Lung (tissue), 12 donors: ENCODE results near the gene MFRP. TPM values are rescaled to one million over a fixed set of nuclear protein-coding genes. Genes with fewer than 3 reads are reported as not detected.
A peak's percentile ranks its signal among the peaks of the same experiment; 100 is the strongest.

ENCODE experiments used
- ATAC-seq: fragments of 200-7000 bp; cut with Tn5 transposase; one replicate; pipeline ENCODE4 v1.9.1; 2020; ENCODE audit warnings: moderate number of reproducible peaks; ENCODE audit not compliant: insufficient read depth, low FRiP score
- DNase-seq, 3 donors: peaks; one replicate each; pipeline ENCODE4 v3.0.0-alpha.2; 2013 to 2017
- H3K27ac ChIP-seq, 2 donors: one replicate each; pipeline ENCODE4 v1.5.1; 2013; ENCODE audit warnings: mild to moderate bottlenecking in 2 of 2, moderate library complexity in 2 of 2, control low read depth in 1 of 2, inconsistent platforms in 1 of 2, low read depth in 1 of 2, low read length in 1 of 2
- H3K27me3 ChIP-seq, 3 donors: one replicate each; pipeline ENCODE4 v1.5.1; 2013; ENCODE audit warnings: low read length in 2 of 3; ENCODE audit not compliant: control insufficient read depth in 3 of 3, insufficient read depth in 3 of 3
- H3K36me3 ChIP-seq, 4 donors: one replicate each; pipeline ENCODE4 v1.5.1; 2013; ENCODE audit warnings: low read length in 4 of 4, mild to moderate bottlenecking in 1 of 4, moderate library complexity in 1 of 4; ENCODE audit not compliant: control insufficient read depth in 4 of 4, insufficient read depth in 4 of 4
- H3K4me1 ChIP-seq, 5 donors: one replicate each; pipeline ENCODE4 v1.5.1; 2013; ENCODE audit warnings: low read length in 5 of 5, mild to moderate bottlenecking in 2 of 5, moderate library complexity in 1 of 5; ENCODE audit not compliant: control insufficient read depth in 5 of 5, insufficient read depth in 5 of 5
- H3K4me3 ChIP-seq: one replicate; pipeline ENCODE4 v1.5.1; 2013; ENCODE audit warnings: mild to moderate bottlenecking, control low read depth, moderate library complexity
- H3K9ac ChIP-seq, 2 donors: one replicate each; pipeline ENCODE4 v1.5.1; 2013; ENCODE audit warnings: low read length in 2 of 2, control low read depth in 1 of 2; ENCODE audit not compliant: insufficient read depth in 1 of 2
- H3K9me3 ChIP-seq, 4 donors: one replicate each; pipeline ENCODE4 v1.5.1; 2013; ENCODE audit warnings: low read length in 3 of 4, mild to moderate bottlenecking in 1 of 4, moderate library complexity in 1 of 4; ENCODE audit not compliant: control insufficient read depth in 4 of 4, insufficient read depth in 3 of 4
- CTCF ChIP-seq: IDR thresholded peaks from 2 replicates; pipeline ENCODE4 v1.5.1; 2012; ENCODE audit warnings: mild to moderate bottlenecking; ENCODE audit errors: control extremely low read depth, extremely low read depth
- WGBS, 2 donors: extraction: QIAGEN DNeasy Blood & Tissue Kit; methylation state at CpG; one replicate each; pipeline ENCODE4 v1.1.7; 2013; 5-methylcytosine and 5-hydroxymethylcytosine counted together
- polyA plus RNA-seq, 2 donors: library from polyadenylated mRNA; stranded (reverse); fragments of 200-250 nt; gene quantifications; one replicate each; pipeline ENCODE4 v1.2.1, GENCODE V29; 2013
- total RNA-seq, 2 donors: library from RNA; depleted of rRNA in 1 of 2; stranded (reverse); fragments of >200 nt in 1 of 2; gene quantifications; one replicate each; pipeline ENCODE4 v1.2.1, GENCODE V29; 2014 to 2021
- donor health status: control.
- donor health status: control.
- donor health status: Bipolar disorder and iron deficiency.
- donor health status: healthy.
- donor health status: DM: yes; HTN: yes; CAD: no.

The MFRP gene
- total and polyA plus RNA-seq, 4 donors: not detected

DNA sequence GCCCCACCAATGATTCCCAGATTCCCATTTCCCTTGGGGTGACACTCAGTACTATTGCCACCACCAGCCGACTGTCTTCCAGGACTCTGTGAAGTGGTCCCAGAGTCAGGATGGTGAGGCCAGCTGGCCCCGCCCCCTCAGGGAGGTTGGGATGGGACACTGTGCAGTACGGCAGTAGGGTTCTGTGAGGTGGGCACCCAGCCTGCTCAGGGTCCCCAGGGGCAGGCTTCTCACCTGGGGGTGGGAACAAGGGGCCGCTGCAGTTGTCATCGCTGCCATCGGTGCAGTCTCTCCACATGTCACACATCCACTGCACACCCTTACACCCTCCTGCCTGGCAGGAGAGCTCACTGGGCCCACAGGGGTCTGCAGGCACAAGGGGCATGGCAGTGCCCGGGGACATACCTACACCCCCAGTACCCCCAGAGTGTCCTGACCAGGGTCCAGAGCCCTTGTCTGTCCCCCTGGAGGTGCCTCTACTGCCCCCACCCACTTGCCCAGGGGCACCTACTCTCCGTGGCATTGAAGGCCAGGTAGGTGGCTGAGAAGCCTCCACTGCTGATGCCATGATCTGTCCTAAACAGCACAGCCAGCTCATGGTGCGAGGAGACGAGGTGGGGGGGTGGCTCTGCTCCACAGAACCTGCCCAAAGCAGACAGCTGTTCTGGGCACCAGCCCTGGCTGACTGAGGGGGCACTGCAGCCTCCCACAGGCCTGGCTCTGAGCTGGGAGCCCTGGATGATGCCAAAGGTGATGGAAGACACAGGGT is 4.0 kb downstream of the MFRP start:
- peaks cover 0 to 31% (median 8%) of the 10 kb centered on the region in 5 donors for H3K4me1 ChIP-seq
- no peak overlapping the region for H3K4me3 ChIP-seq
- no peak for ATAC-seq
- 85 to 92% methylated on average over 10 of the region's 10 CpGs for WGBS, 2 donors
- DNase-seq: no peak
- no peak for TF ChIP-seq CTCF
- no peaks in the 10 kb centered on the region for H3K36me3 ChIP-seq
- H3K9ac ChIP-seq: no peak overlapping the region
- H3K9me3 ChIP-seq: no peaks in the 10 kb centered on the region
- no peak overlapping the region for H3K27ac ChIP-seq
- peaks cover 0 to 4% (median 0%) of the 10 kb centered on the region in 3 donors for H3K27me3 ChIP-seq

DNA sequence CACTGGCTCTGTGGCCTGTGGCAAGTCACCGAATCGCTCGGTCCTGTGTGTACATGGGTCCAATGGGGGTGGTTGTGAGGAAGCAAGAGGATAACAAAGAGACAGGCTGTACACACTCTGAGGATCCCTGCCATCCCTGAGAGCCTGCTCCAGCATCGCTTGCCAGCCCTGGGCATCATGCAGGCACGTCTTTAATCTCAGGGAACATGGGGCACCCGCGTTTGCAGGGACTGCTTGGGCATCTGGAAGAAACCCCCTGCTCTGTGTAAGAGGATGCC is 4.5 kb downstream of the MFRP start:
- Histone ChIP-seq H3K27me3 (no peaks in the 10 kb centered on the region), H3K4me1 (peaks cover 0 to 37% (median 8%) of the 10 kb centered on the region in 5 donors), H3K4me3 (no peak overlapping the region), H3K9me3 (no peaks in the 10 kb centered on the region), H3K36me3 (no peaks in the 10 kb centered on the region), H3K27ac (peak overlapping the region in 1 of 2 donors; percentile 9), H3K9ac (no peak overlapping the region)
- no peak for ATAC-seq
- TF ChIP-seq CTCF: no peak
- DNase-seq: no peak
- WGBS, 2 donors: 72 to 76% methylated on average over 7 of the region's 7 CpGs

GRCh38 chr11:119341222-119342022 is 5.1 kb downstream of the MFRP start:
- Histone ChIP-seq H3K36me3 (peaks cover 0 to 3% (median 1%) of the 10 kb centered on the region in 4 donors), H3K9me3 (no peaks in the 10 kb centered on the region), H3K27me3 (no peaks in the 10 kb centered on the region), H3K9ac (peak overlapping the region in 1 of 2 donors; percentile 58), H3K4me3 (no peak overlapping the region), H3K4me1 (peaks cover 0 to 42% (median 8%) of the 10 kb centered on the region in 5 donors), H3K27ac (peak overlapping the region; percentile 9 to 90)
- DNase-seq (no peak), ATAC-seq (no peak)
- no peak for TF ChIP-seq CTCF
- 15 to 28% methylated on average over 15 to 16 of the region's 16 CpGs for WGBS, 2 donors
